HepG2 (cell line): ENCODE data around the gene DNAAF9. TPM values are rescaled to one million over a fixed set of nuclear protein-coding genes. Genes with fewer than 3 reads are reported as not detected.
A peak's percentile ranks its signal among the peaks of the same experiment; 100 is the strongest.

Experiments used
- AGO2 ChIP-seq: fragments of 200-400 bp; formaldehyde crosslinking; optimal IDR thresholded peaks from 2 replicates; pipeline ENCODE3; 2017; ENCODE audit warnings: mild to moderate bottlenecking, low read depth, low read length, moderate library complexity
- ARNT2 ChIP-seq: sonication (generic); formaldehyde crosslinking; IDR thresholded peaks from 2 replicates; pipeline ENCODE4 v1.8.0; 2022; ENCODE audit warnings: mild to moderate bottlenecking, low read depth, missing genetic modification reagents, moderate library complexity
- GATAD2A ChIP-seq: IDR thresholded peaks from 2 replicates; pipeline ENCODE4 v1.6.1; 2016
- HCFC1 ChIP-seq: fragments of 150-350 bp; IDR thresholded peaks from 2 replicates; pipeline ENCODE4 v1.6.1; 2014; ENCODE audit warnings: low read depth, low read length
- HNF4G ChIP-seq, 2 experiments: sonication (generic) in 1 of 2; formaldehyde crosslinking in 1 of 2; IDR thresholded peaks; 2 replicates each; pipeline versions ENCODE4 v1.4.0 to v1.6.1; 2011 to 2020; ENCODE audit warnings: borderline replicate concordance in 2 of 2, low read depth in 2 of 2, mild to moderate bottlenecking in 2 of 2, low read length in 1 of 2, missing genetic modification reagents in 1 of 2, moderate library complexity in 1 of 2
- IRX3 ChIP-seq: sonication (generic); formaldehyde crosslinking; IDR thresholded peaks from 2 replicates; pipeline ENCODE4 v1.8.1; 2023; ENCODE audit warnings: mild to moderate bottlenecking, low read depth, missing genetic modification reagents, borderline replicate concordance
- KLF11 ChIP-seq: IDR thresholded peaks from 2 replicates; pipeline ENCODE4 v1.6.1; 2016; ENCODE audit warnings: missing compliant biosample characterization
- MAFG ChIP-seq: sonication (generic); formaldehyde crosslinking; IDR thresholded peaks from 2 replicates; pipeline ENCODE4 v1.5.1; 2020; ENCODE audit warnings: mild to moderate bottlenecking, missing genetic modification reagents
- PPARG ChIP-seq: conservative IDR thresholded peaks from 2 replicates; pipeline ENCODE4 v1.6.1; 2016; ENCODE audit warnings: missing biosample characterization, missing genetic modification reagents
- REXO4 ChIP-seq: sonication (generic); formaldehyde crosslinking; IDR thresholded peaks from 2 replicates; pipeline ENCODE4 v1.8.0; 2022; ENCODE audit warnings: missing genetic modification reagents, mild to moderate bottlenecking, borderline replicate concordance
- RNF2 ChIP-seq: fragments of 450-650 bp; conservative IDR thresholded peaks from 2 replicates; pipeline ENCODE4 v1.6.1; 2016; ENCODE audit warnings: low read depth
- RORA ChIP-seq: sonication (generic); formaldehyde crosslinking; IDR thresholded peaks from 2 replicates; pipeline ENCODE4 v1.5.0; 2020; ENCODE audit warnings: mild to moderate bottlenecking, missing genetic modification reagents, moderate library complexity
- SKI ChIP-seq: fragments of 450-650 bp; IDR thresholded peaks from one replicate; pipeline ENCODE4 v1.6.1; 2018; ENCODE audit warnings: mild to moderate bottlenecking; ENCODE audit not compliant: partially characterized antibody
- TGIF2 ChIP-seq: IDR thresholded peaks from 2 replicates; pipeline ENCODE4 v1.6.1; 2016; ENCODE audit warnings: control low read depth, missing compliant biosample characterization
- YEATS4 ChIP-seq: sonication (generic); formaldehyde crosslinking; IDR thresholded peaks from 2 replicates; pipeline ENCODE4 v1.4.0; 2020; ENCODE audit warnings: missing genetic modification reagents, borderline replicate concordance
- ZBTB39 ChIP-seq: sonication (generic); formaldehyde crosslinking; IDR thresholded peaks from 2 replicates; pipeline ENCODE4 v1.5.0; 2020; ENCODE audit warnings: missing genetic modification reagents
- ZNF280B ChIP-seq: sonication (generic); formaldehyde crosslinking; IDR thresholded peaks from 2 replicates; pipeline ENCODE4 v1.5.0; 2020; ENCODE audit warnings: missing genetic modification reagents, mild to moderate bottlenecking, borderline replicate concordance
- ZNF282 ChIP-seq: fragments of 450-650 bp; IDR thresholded peaks from 2 replicates; pipeline ENCODE4 v1.6.1; 2018; ENCODE audit not compliant: partially characterized antibody
- ZNF317 ChIP-seq: sonication (generic); formaldehyde crosslinking; IDR thresholded peaks from 2 replicates; pipeline ENCODE4 v1.5.0; 2020; ENCODE audit warnings: mild to moderate bottlenecking, missing genetic modification reagents
- ZNF333 ChIP-seq: sonication (generic); formaldehyde crosslinking; IDR thresholded peaks from 2 replicates; pipeline ENCODE4 v1.4.0; 2020; ENCODE audit warnings: mild to moderate bottlenecking, missing genetic modification reagents, borderline replicate concordance
- ZNF44 ChIP-seq: sonication (generic); formaldehyde crosslinking; IDR thresholded peaks from 2 replicates; pipeline ENCODE4 v1.5.1; 2020; ENCODE audit warnings: mild to moderate bottlenecking, missing genetic modification reagents
- ZNF615 ChIP-seq: sonication (generic); formaldehyde crosslinking; IDR thresholded peaks from 2 replicates; pipeline ENCODE4 v1.5.0; 2020; ENCODE audit warnings: mild to moderate bottlenecking, missing genetic modification reagents, borderline replicate concordance
- ZNF660 ChIP-seq: sonication (generic); formaldehyde crosslinking; IDR thresholded peaks from 2 replicates; pipeline ENCODE4 v1.5.1; 2020; ENCODE audit warnings: mild to moderate bottlenecking, low read depth, missing genetic modification reagents, borderline replicate concordance
- ZNF746 ChIP-seq: sonication (generic); formaldehyde crosslinking; IDR thresholded peaks from 2 replicates; pipeline ENCODE4 v1.8.0; 2022; ENCODE audit warnings: mild to moderate bottlenecking, missing genetic modification reagents
- ZNF775 ChIP-seq: sonication (generic); formaldehyde crosslinking; IDR thresholded peaks from 2 replicates; pipeline ENCODE4 v1.4.0; 2020; ENCODE audit warnings: missing genetic modification reagents, mild to moderate bottlenecking, moderate library complexity, borderline replicate concordance
- ZNF790 ChIP-seq: sonication (generic); formaldehyde crosslinking; IDR thresholded peaks from 2 replicates; pipeline ENCODE4 v1.8.0; 2022; ENCODE audit warnings: missing genetic modification reagents, mild to moderate bottlenecking, borderline replicate concordance
- ZNF792 ChIP-seq: IDR thresholded peaks from 2 replicates; pipeline ENCODE4 v1.6.1; 2016
- polyA plus RNA-seq, 8 experiments: library from polyadenylated mRNA; depleted of rRNA in 3 of 8; stranded (reverse) in 7 of 8; unstranded in 1 of 8; fragments of >200 nt; fragmentation: Illumina TruSeq in 4 of 8; extraction: Trizol in 4 of 8; gene quantifications; 2 replicates each; pipeline versions ENCODE4 v1.2.1 to v1.2.3, GENCODE V29; 2011 to 2016; ENCODE audit warnings: low read depth in 4 of 8, missing spikeins in 1 of 8, mixed read lengths in 1 of 8; ENCODE audit not compliant: insufficient read depth in 1 of 8
- total RNA-seq, 5 experiments: library from RNA; depleted of rRNA; stranded (reverse); fragments of >200 nt; fragmentation: Illumina TruSeq; extraction: Trizol; gene quantifications; 2 replicates each; pipeline ENCODE4 v1.2.3, GENCODE V29; 2016; ENCODE audit warnings: low read depth in 1 of 5

Gene DNAAF9
- total and polyA plus RNA-seq, 2 of the 13 experiments (the other 11 are each of a cell fraction or from before 2014, with no cell fraction given), result 10.5 to 14.9 TPM

GRCh38 chr20:3407771-3408637 lies 535 bp upstream of the DNAAF9 start (continued):
- TF ChIP-seq REXO4 (no peak), SKI (no peak), PPARG (CRISPR knock-in tag) (peak; percentile 1; the same call in 1 of the 2 replicates), YEATS4 (CRISPR knock-in tag) (peak; percentile 77), ZNF333 (CRISPR knock-in tag) (no peak), RNF2 (no peak), ZNF317 (CRISPR knock-in tag) (no peak), GATAD2A (CRISPR knock-in tag) (no peak; the same call in 1 of the 2 replicates), HCFC1 (no peak), RORA (CRISPR knock-in tag) (no peak), ZNF615 (CRISPR knock-in tag) (no peak), ZNF660 (CRISPR knock-in tag) (no peak), ZNF44 (CRISPR knock-in tag) (peak; percentile 94), IRX3 (CRISPR knock-in tag) (peak; percentile 35; the same call in 1 of the 2 replicates), ZBTB39 (CRISPR knock-in tag) (no peak), ARNT2 (CRISPR knock-in tag) (peak; percentile 20), AGO2 (peak; percentile 12), ZNF790 (CRISPR knock-in tag) (no peak), ZNF775 (CRISPR knock-in tag) (no peak), TGIF2 (no peak), ZNF792 (CRISPR knock-in tag) (no peak), ZNF280B (CRISPR knock-in tag) (peak; percentile 82), KLF11 (CRISPR knock-in tag) (no peak), ZNF282 (no peak), ZNF746 (CRISPR knock-in tag) (peak; percentile 42), MAFG (CRISPR knock-in tag) (no peak), HNF4G (IDR thresholded peaks at IDR 0.05; ENCODE audit: borderline replicate concordance, low read depth, low read length) (no peak), HNF4G (CRISPR knock-in tag; IDR thresholded peaks at IDR 0.05; ENCODE audit: borderline replicate concordance, low read depth) (no peak)
